Measurements from ENCODE around the gene MYO5C. TPM values are rescaled to one million over a fixed set of nuclear protein-coding genes. Genes with fewer than 3 reads are reported as not detected.
A peak's percentile ranks its signal among the peaks of the same experiment; 100 is the strongest.

The MYO5C gene
- total RNA-seq, 1 experiment from 2014 or later: 28.2 TPM

DNA sequence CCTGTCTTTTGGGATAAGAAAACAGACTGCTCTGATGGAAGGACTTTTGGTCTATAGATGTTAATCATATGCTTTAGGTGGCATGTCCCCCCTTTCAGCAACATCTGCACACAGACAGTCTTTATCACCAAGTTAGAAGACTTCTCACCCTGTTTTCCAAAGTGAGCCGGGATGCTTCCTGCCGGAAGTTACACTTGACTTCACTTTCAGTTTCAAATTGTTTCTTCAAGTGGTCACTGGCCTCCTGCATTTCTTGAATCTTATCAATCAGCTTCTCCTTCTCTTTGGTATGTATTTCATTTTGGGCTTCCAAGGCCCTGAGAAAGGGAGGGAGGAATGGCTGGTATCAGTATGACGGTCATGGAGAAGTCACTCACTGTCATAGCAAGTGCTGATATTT, 77.2 kb downstream of the MYO5C start:
- Histone ChIP-seq H3K27ac (ENCODE audit: low read length) (no peak overlapping the region), H3K4me3 (ENCODE audit: low read depth in 2 of 2, low read length in 2 of 2) (no peak overlapping the region), H3K36me3 (ENCODE audit: control insufficient read depth, insufficient read depth, low read length) (peaks cover 4% of the 10 kb centered on the region; the same call in 1 of the 2 replicates), H3K27me3 (ENCODE audit: control insufficient read depth, insufficient read depth, low read length) (no peaks in the 10 kb centered on the region), H3K9me3 (ENCODE audit: control insufficient read depth, insufficient read depth, low read depth, low read length) (no peaks in the 10 kb centered on the region), H3K4me1 (ENCODE audit: control insufficient read depth, insufficient read depth, low read length) (no peaks in the 10 kb centered on the region)
- CTCF ChIA-PET: no interaction called here
- POLR2A ChIA-PET: no interaction called here
- ATAC-seq (no peak), DNase-seq (ENCODE audit: low read depth, low spot score) (no peak)
- BruUV-seq (replicated peaks): no TSS peak
- intact Hi-C loops (cut with micrococcal nuclease; ENCODE audit: unreplicated experiment) (no loop called here), in situ Hi-C loops (cut with HindIII; ENCODE audit: low pct_unique_long_range_greater_than_20kb, low sequenced_read_pairs) (no loop called here)
- no peak for TF ChIP-seq TCF7L2 (IDR thresholded peaks at IDR 0.05; ENCODE audit: low read depth, low read length)
- no peak for TF ChIP-seq SIN3A (IDR thresholded peaks at IDR 0.05; ENCODE audit: borderline replicate concordance, insufficient read depth, low read depth, low read length)
- no peak for TF ChIP-seq POLR2AphosphoS5 (IDR thresholded peaks at IDR 0.05; ENCODE audit: low read depth, low read length)
- TF ChIP-seq, protein P1, sequence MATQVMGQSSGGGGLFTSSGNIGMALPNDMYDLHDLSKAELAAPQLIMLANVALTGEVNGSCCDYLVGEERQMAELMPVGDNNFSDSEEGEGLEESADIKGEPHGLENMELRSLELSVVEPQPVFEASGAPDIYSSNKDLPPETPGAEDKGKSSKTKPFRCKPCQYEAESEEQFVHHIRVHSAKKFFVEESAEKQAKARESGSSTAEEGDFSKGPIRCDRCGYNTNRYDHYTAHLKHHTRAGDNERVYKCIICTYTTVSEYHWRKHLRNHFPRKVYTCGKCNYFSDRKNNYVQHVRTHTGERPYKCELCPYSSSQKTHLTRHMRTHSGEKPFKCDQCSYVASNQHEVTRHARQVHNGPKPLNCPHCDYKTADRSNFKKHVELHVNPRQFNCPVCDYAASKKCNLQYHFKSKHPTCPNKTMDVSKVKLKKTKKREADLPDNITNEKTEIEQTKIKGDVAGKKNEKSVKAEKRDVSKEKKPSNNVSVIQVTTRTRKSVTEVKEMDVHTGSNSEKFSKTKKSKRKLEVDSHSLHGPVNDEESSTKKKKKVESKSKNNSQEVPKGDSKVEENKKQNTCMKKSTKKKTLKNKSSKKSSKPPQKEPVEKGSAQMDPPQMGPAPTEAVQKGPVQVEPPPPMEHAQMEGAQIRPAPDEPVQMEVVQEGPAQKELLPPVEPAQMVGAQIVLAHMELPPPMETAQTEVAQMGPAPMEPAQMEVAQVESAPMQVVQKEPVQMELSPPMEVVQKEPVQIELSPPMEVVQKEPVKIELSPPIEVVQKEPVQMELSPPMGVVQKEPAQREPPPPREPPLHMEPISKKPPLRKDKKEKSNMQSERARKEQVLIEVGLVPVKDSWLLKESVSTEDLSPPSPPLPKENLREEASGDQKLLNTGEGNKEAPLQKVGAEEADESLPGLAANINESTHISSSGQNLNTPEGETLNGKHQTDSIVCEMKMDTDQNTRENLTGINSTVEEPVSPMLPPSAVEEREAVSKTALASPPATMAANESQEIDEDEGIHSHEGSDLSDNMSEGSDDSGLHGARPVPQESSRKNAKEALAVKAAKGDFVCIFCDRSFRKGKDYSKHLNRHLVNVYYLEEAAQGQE (IDR thresholded peaks at IDR 0.05; ENCODE audit: insufficient read depth in 1 of 2, low read depth in 2 of 2, low read length in 1 of 2): no peak
- TF ChIP-seq, protein P2, sequence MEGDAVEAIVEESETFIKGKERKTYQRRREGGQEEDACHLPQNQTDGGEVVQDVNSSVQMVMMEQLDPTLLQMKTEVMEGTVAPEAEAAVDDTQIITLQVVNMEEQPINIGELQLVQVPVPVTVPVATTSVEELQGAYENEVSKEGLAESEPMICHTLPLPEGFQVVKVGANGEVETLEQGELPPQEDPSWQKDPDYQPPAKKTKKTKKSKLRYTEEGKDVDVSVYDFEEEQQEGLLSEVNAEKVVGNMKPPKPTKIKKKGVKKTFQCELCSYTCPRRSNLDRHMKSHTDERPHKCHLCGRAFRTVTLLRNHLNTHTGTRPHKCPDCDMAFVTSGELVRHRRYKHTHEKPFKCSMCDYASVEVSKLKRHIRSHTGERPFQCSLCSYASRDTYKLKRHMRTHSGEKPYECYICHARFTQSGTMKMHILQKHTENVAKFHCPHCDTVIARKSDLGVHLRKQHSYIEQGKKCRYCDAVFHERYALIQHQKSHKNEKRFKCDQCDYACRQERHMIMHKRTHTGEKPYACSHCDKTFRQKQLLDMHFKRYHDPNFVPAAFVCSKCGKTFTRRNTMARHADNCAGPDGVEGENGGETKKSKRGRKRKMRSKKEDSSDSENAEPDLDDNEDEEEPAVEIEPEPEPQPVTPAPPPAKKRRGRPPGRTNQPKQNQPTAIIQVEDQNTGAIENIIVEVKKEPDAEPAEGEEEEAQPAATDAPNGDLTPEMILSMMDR (IDR thresholded peaks at IDR 0.05): no peak

DNA sequence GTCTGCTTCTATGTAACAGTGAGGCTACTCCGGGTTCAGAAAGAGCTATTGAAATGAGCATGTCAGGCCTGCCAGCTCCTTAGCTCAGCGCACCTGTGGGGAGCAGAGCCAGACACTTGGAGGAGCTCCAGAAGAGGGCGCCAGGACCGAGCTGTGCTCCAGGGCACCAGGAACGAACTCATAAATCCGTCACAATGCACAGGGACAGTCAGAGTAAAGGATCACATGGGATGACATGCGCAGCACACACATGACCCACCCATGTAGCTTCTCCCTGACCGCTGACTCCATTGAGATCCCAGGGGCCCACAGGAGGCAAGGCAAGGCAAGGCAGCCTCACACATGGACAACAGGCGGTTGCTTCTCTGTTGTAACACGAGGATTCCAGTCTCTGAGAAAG, 78.4 kb downstream of the MYO5C start:
- in situ Hi-C loops (cut with HindIII; ENCODE audit: low pct_unique_long_range_greater_than_20kb, low sequenced_read_pairs): no loop called here
- Histone ChIP-seq H3K27me3 (ENCODE audit: control insufficient read depth, insufficient read depth, low read length) (no peaks in the 10 kb centered on the region), H3K27ac (ENCODE audit: low read length) (no peak overlapping the region), H3K36me3 (ENCODE audit: control insufficient read depth, insufficient read depth, low read length) (peaks cover 4% of the 10 kb centered on the region; the same call in 1 of the 2 replicates), H3K4me1 (ENCODE audit: control insufficient read depth, insufficient read depth, low read length) (no peaks in the 10 kb centered on the region), H3K4me3 (ENCODE audit: low read depth in 2 of 2, low read length in 2 of 2) (no peak overlapping the region), H3K9me3 (ENCODE audit: control insufficient read depth, insufficient read depth, low read depth, low read length) (no peaks in the 10 kb centered on the region)
- CTCF ChIA-PET: interaction anchor here (0.8 kb wide), 1 partner anchor 9 kb away, joined by 4 read pairs; no protein-coding TSS in a partner anchor
- POLR2A ChIA-PET: no interaction called here
- DNase-seq (ENCODE audit: low read depth, low spot score): no peak
- TF ChIP-seq POLR2AphosphoS5 (IDR thresholded peaks at IDR 0.05; ENCODE audit: low read depth, low read length): no peak
- TF ChIP-seq, protein P2 (IDR thresholded peaks at IDR 0.05): peak; percentile 58
- no TSS peak for BruUV-seq (replicated peaks)
- ATAC-seq: peak; percentile 68
- intact Hi-C loops (cut with micrococcal nuclease; ENCODE audit: unreplicated experiment): no loop called here

Measured in Panc1 (cell line).